Chondrocyte (in vitro differentiated cells): Measurements from ENCODE around the gene OR10V1. TPM values are rescaled to one million over a fixed set of nuclear protein-coding genes. Genes with fewer than 3 reads are reported as not detected.
"Not testable (repeated sequence)": the region's sequence is repeated elsewhere in the genome, so short reads cannot be mapped to it uniquely, and the experiment has no call there.

ENCODE experiments used
- DNase-seq: peaks from one replicate; pipeline ENCODE4 v3.0.0; 2021; ENCODE audit warnings: mixed read lengths, low spot score
- H3K27ac Mint-ChIP-seq: one replicate; pipeline ENCODE4 v1.8.0; 2021; ENCODE audit warnings: mild to moderate bottlenecking, moderate library complexity, mixed read lengths; ENCODE audit not compliant: unreplicated experiment
- H3K27me3 Mint-ChIP-seq: 2 replicates; pipeline ENCODE4 v1.8.0; 2021; ENCODE audit warnings: low read depth, mixed read lengths
- H3K36me3 Mint-ChIP-seq: 2 replicates; pipeline ENCODE4 v1.8.0; 2021; ENCODE audit warnings: low read depth, mixed read lengths
- H3K4me1 Mint-ChIP-seq: 2 replicates; pipeline ENCODE4 v1.8.0; 2021; ENCODE audit warnings: low read depth, mild to moderate bottlenecking, mixed read lengths
- H3K4me3 Mint-ChIP-seq: one replicate; pipeline ENCODE4 v1.8.0; 2021; ENCODE audit warnings: mild to moderate bottlenecking, moderate library complexity, mixed read lengths; ENCODE audit not compliant: unreplicated experiment
- H3K9me3 Mint-ChIP-seq: 2 replicates; pipeline ENCODE4 v1.8.0; 2021; ENCODE audit warnings: low read depth, mixed read lengths
- CTCF ChIP-seq: fragments of 200-600 bp; sonication (generic); IDR thresholded peaks from 2 replicates; pipeline ENCODE4 v1.5.0; 2021; ENCODE audit warnings: antibody characterized with exemption, mild to moderate bottlenecking, moderate library complexity
- total RNA-seq: library from RNA; stranded (reverse); gene quantifications from 3 replicates; pipeline ENCODE4 v1.2.1, GENCODE V29; 2021

Gene OR10V1
- total RNA-seq, 1 donor from 2014 or later: not detected

- Mint-ChIP-seq H3K36me3 (peaks cover 3% of the 10 kb centered on the region), H3K4me1 (no peaks in the 10 kb centered on the region), H3K27me3 (peaks cover 16% of the 10 kb centered on the region), H3K27ac (no peak overlapping the region), H3K9me3 (peaks cover 11% of the 10 kb centered on the region), H3K4me3 (no peak overlapping the region)
- DNase-seq: no peak
- no peak for TF ChIP-seq CTCF
These were observed 15.1 kb downstream of the OR10V1 start for GRCh38 chr11:59698506-59698905.

- Mint-ChIP-seq H3K27ac (no peak overlapping the region), H3K27me3 (peaks cover 12% of the 10 kb centered on the region), H3K9me3 (peaks cover 23% of the 10 kb centered on the region), H3K36me3 (peaks cover 9% of the 10 kb centered on the region), H3K4me3 (no peak overlapping the region), H3K4me1 (no peaks in the 10 kb centered on the region)
- DNase-seq: no peak
- no peak for TF ChIP-seq CTCF
These were observed 20.7 kb downstream of the OR10V1 start for GRCh38 chr11:59692915-59693314.

GRCh38 chr11:59691156-59691555 is 22.5 kb downstream of the OR10V1 start:
- Mint-ChIP-seq H3K4me1 (no peaks in the 10 kb centered on the region), H3K36me3 (peaks cover 9% of the 10 kb centered on the region), H3K27ac (no peak overlapping the region), H3K4me3 (no peak overlapping the region), H3K9me3 (peaks cover 19% of the 10 kb centered on the region), H3K27me3 (peaks cover 9% of the 10 kb centered on the region)
- no peak for DNase-seq
- no peak for TF ChIP-seq CTCF

GRCh38 chr11:59689015-59689414 is 24.6 kb downstream of the OR10V1 start:
- H3K4me1 Mint-ChIP-seq: no peaks in the 10 kb centered on the region
- DNase-seq: no peak
- no peak overlapping the region for H3K4me3 Mint-ChIP-seq
- TF ChIP-seq CTCF: no peak
- peaks cover 21% of the 10 kb centered on the region for H3K27me3 Mint-ChIP-seq
- H3K36me3 Mint-ChIP-seq: peaks cover 11% of the 10 kb centered on the region
- H3K9me3 Mint-ChIP-seq: peaks cover 21% of the 10 kb centered on the region
- no peak overlapping the region for H3K27ac Mint-ChIP-seq

GRCh38 chr11:59681260-59681725 is 32.4 kb downstream of the OR10V1 start:
- not testable (repeated sequence) for H3K9me3 Mint-ChIP-seq, H3K4me3 Mint-ChIP-seq, H3K36me3 Mint-ChIP-seq, H3K27ac Mint-ChIP-seq, H3K4me1 Mint-ChIP-seq, DNase-seq
- peaks cover 23% of the 10 kb centered on the region for H3K27me3 Mint-ChIP-seq

- H3K27me3 Mint-ChIP-seq: peaks cover 17% of the 10 kb centered on the region
- no peak overlapping the region for H3K27ac Mint-ChIP-seq
- TF ChIP-seq CTCF: peak; percentile 86
- H3K9me3 Mint-ChIP-seq: peaks cover 6% of the 10 kb centered on the region
- no peak for DNase-seq
- H3K36me3 Mint-ChIP-seq: peaks cover 2% of the 10 kb centered on the region
- no peak overlapping the region for H3K4me3 Mint-ChIP-seq
- no peaks in the 10 kb centered on the region for H3K4me1 Mint-ChIP-seq
These were observed 33.1 kb downstream of the OR10V1 start for GRCh38 chr11:59680287-59681154.
